ENCODE data around the gene ENDOV. TPM values are rescaled to one million over a fixed set of nuclear protein-coding genes. Genes with fewer than 3 reads are reported as not detected.
A peak's percentile ranks its signal among the peaks of the same experiment; 100 is the strongest.

ENDOV gene
- total RNA-seq, 1 donor from 2014 or later = 25.1 TPM

- ATAC-seq (no peak), DNase-seq (no peak)
- no peaks in the 10 kb centered on the region for H3K27me3 ChIP-seq
- H3K36me3 ChIP-seq = no peaks in the 10 kb centered on the region
- intact Hi-C loops (cut with DNase I) = no loop called here
- TF ChIP-seq CTCF (IDR thresholded peaks at IDR 0.05) = no peak
- H3K9me3 ChIP-seq = no peaks in the 10 kb centered on the region
- no peak overlapping the region for H3K4me3 ChIP-seq
- peaks cover 7% of the 10 kb centered on the region for H3K4me1 ChIP-seq
- no peak overlapping the region for H3K27ac ChIP-seq
These were observed 36.3 kb downstream of the ENDOV start for GRCh38 chr17:80451104-80451775.

DNA sequence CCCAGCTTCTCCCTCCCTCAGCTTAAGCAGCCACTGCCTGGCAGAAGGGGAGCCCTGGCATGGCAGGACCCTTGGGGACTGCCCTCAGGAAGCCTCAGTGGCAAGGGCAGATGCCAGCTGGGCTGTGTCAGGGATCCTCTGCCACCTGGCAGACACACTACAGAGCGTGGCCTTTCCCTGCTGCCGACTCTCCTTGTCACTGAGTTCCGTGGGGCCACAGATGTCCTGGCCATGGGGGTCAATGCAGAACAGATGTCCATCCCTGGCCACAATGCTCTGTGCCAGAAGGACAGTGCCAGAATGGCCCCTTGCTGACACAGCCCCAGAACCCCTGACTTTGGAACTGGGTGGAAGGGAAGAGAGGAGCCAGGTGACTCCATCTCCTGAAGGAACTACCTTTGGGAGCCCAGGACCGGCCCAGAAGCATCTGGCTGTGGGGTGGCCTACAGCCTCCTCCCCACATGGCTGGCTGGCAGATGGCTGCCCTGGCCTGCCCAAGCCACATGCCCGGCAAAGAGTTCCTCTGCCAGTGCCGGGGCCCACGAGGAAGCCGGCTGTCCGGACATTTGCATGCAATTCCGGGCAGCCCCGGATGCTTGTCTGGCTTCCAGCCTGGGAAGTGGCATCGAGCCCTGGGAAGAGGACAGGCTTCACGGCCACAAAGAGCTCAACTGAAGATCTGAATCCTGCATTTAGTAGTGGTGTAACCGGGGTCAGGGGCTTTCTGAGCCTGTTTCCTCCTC lies 37.4 kb downstream of the ENDOV start:
- Histone ChIP-seq H3K27ac (no peak overlapping the region), H3K4me3 (no peak overlapping the region), H3K36me3 (no peaks in the 10 kb centered on the region), H3K4me1 (peaks cover 11% of the 10 kb centered on the region), H3K9me3 (no peaks in the 10 kb centered on the region), H3K27me3 (no peaks in the 10 kb centered on the region)
- no peak for TF ChIP-seq CTCF (IDR thresholded peaks at IDR 0.05)
- ATAC-seq = no peak
- intact Hi-C loops (cut with DNase I) = no loop called here
- DNase-seq = no peak

- intact Hi-C loops (cut with DNase I) = no loop called here
- Histone ChIP-seq H3K27me3 (no peaks in the 10 kb centered on the region), H3K4me1 (peaks cover 11% of the 10 kb centered on the region), H3K27ac (peak overlapping the region; percentile 98), H3K36me3 (no peaks in the 10 kb centered on the region), H3K4me3 (peak overlapping the region; percentile 64), H3K9me3 (no peaks in the 10 kb centered on the region)
- TF ChIP-seq CTCF (IDR thresholded peaks at IDR 0.05) = no peak
- DNase-seq (no peak), ATAC-seq (no peak)
These were observed 38.4 kb downstream of the ENDOV start for GRCh38 chr17:80453126-80453997.

GRCh38 chr17:80453998-80454556 lies 39.1 kb downstream of the ENDOV start:
- Histone ChIP-seq H3K36me3 (no peaks in the 10 kb centered on the region), H3K4me3 (peak overlapping the region; percentile 64), H3K27ac (peak overlapping the region; percentile 98), H3K4me1 (peaks cover 11% of the 10 kb centered on the region), H3K9me3 (no peaks in the 10 kb centered on the region), H3K27me3 (no peaks in the 10 kb centered on the region)
- TF ChIP-seq CTCF (IDR thresholded peaks at IDR 0.05) = no peak
- DNase-seq (no peak), ATAC-seq (no peak)
- intact Hi-C loops (cut with DNase I) = no loop called here

DNA sequence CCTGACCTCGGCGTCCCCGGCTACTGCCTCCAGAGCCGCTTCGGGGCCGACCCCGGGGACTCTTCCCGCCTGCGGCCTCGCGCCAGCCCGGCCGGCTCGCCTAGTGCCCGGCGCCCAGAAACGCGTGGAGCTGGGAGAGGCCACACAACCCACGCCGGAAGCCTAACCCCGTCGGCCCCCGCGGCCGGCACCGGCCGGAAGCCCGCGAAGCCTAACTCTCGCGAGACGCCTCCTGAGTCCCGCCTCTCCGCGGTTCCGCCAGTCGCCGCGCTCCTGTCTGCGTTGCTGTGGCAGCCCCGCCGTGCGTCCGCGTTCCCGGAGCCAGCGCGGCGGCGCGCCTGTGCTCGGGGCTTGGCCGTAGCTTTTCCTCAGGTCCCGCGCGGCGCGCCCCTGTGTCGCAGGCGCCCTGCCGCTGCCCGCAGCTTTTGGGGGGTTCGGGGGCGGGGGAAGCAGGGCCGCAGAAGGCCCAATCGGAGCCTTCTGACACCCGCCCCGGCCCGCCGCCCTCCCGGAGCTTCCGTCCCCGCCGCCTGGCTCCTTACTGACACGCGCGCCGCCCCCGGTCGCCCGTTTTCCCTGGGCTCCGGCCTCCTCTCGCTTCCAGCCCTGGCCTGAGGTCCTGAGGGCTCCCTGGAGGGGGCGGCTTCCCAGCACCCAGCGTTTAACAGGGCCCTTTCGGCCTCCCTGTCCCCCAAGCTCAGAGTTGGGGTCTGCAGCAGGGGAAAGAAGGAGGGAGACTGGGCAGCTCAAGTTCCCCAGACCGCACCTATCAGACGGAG lies 39.8 kb downstream of the ENDOV start:
- H3K36me3 ChIP-seq = no peaks in the 10 kb centered on the region
- H3K27ac ChIP-seq = peak overlapping the region; percentile 98
- peak; percentile 99 for DNase-seq
- H3K4me3 ChIP-seq = peak overlapping the region; percentile 64
- intact Hi-C loops (cut with DNase I) = no loop called here
- no peak for TF ChIP-seq CTCF (IDR thresholded peaks at IDR 0.05)
- H3K9me3 ChIP-seq = no peaks in the 10 kb centered on the region
- H3K27me3 ChIP-seq = no peaks in the 10 kb centered on the region
- peak; percentile 96 for ATAC-seq
- H3K4me1 ChIP-seq = peaks cover 11% of the 10 kb centered on the region
